HuH-7.5 (cell line): Measurements from ENCODE around the gene BZW2.
"Not testable (repeated sequence)": the region's sequence is repeated elsewhere in the genome, so short reads cannot be mapped to it uniquely, and the experiment has no call there.

Experiments used
- DNase-seq: peaks from one replicate; pipeline ENCODE4 v3.0.0; 2011; ENCODE audit warnings: low spot score

BZW2 gene

DNA sequence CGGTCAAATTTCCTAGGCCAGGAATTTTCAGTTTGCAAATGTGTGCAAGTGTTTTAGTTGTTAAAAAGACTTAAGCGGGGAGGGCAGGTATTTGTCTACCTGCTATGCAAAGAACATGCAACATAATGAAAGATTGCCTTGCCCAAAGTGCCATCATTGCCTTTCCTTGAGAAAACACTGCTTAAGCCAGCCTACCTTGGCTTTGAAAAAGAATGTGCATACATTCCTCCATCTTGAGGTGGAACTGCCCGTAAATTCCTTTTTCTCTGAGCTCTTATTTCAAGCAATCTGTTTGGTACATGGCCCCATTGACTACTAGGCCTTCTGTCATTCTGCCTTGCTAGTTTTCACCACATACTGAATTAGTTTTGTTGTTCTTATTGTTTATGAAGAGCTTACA is 29.3 kb downstream of the BZW2 start:
- DNase-seq, result no peak

DNA sequence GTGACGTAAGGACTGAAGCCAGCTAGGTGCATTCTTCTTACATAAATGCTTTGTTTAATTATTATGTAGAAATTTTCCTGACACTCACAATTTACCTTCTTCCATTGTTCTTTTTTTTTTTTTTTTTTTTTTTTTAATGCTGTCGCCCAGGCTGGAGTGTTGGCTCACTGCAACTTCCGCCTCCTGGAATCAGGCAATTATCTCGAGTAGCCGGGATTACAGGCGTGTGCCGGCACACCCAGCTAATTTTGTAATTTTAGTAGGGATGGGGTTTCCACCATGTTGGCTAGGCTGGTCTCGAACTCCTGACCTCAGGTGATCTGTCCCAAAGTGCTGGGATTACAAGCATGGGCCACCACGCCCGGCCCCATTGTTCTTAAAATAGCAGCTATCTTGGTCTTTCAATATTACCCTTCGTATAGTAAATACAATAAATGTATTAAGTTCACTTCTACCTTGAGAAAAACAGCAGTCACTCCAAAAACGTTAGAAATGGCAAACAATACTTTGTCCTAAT is 32.1 kb downstream of the BZW2 start:
- no peak for DNase-seq

DNA sequence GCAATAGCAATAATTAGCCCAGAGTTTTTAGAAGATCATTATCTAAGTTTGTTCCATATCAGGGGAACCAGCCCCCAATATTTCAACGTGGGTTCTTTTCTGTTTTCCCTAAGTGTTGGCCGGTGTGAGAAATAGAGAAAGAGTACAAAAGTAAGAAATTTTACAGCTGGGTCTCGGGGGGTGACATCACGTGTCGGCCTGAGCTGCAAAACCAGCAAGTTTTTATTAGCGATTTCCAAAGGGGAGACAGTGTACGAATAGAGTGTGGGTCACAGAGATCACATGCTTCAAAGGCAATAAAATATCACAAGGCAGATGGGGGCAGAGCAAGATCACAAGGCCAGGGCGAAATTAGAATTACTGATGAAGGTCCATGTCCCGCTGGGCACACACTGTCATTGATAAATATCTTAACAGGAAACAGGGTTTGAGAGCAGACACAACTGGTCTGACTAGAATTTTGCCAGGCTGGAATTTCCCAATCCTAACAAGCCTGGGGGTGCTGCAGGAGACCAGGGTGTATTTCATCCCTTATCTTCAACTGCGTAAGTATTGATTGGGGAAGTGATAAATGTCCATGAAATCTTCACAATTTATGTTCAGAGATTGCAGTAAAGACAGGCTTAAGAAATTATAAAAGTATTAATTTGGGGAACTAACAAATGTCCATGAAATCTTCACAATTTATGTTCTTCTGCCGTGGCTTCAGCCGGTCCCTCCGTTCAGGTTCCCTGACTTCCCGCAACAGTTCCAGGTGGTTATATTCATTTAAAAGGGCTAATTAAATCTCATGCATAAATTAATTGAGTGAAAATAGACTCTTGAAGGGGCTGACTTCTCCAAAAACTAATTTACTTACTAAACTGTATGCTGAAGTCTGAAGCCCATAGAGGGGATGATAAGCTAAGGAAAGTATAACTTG is 32.9 kb downstream of the BZW2 start:
- not testable (repeated sequence) for DNase-seq

DNA sequence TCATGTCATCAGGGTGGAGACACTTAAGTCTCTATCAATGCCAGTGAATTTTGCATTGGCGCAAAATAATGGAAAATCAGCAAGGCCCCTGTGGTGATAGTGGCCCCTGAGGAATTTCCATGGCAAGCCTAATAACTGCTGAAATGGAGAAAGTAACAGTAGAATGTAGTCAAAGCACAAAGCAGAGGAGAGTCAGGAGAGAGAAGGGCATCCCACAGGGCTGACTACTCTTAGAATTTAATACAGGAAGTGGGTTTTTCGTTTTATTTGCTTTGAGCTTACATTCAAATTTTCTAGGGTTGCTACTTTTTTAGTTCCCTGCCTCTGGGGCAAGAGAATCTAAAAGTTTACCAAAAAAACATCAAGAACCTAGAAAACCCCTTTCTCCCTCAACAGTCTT is 39.0 kb downstream of the BZW2 start:
- DNase-seq, result no peak

DNA sequence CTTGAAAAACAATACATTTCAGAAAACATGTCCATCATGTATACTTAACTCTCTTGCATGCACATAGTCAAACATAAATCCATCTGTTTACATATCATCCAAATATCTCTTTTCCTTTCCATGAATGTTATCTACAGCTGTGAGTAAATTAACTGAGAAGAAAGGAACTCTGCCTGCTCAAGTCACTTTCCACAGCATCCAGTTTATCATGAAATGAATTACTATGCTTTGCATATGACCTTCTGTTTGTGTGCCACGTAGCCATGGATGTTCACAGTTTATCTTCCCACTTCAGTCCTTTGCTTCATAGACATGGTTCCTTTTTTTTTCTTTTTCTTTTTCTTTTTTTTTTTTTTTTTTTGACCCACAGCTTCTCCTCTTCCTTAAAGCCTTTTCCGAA is 39.6 kb downstream of the BZW2 start:
- no peak for DNase-seq

DNA sequence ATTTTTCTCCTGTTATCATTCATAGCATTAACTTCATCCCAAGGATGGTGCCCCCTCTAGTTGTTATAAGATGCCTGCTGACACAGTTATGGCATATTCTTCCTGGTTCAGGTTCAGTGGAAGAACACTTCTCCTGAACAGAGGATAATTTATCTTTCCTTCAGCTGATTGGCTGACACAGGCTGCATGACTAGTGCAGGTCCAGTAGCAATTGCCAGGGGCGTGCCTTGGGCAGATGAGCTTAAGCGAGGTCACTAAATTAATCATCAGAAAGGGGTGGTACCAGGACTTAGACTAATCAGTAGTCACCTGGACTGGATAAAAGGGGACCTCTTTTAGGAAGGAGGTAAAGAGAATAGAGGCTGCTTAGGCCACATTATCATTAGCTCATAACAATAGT is 42.3 kb downstream of the BZW2 start:
- no peak for DNase-seq

DNA sequence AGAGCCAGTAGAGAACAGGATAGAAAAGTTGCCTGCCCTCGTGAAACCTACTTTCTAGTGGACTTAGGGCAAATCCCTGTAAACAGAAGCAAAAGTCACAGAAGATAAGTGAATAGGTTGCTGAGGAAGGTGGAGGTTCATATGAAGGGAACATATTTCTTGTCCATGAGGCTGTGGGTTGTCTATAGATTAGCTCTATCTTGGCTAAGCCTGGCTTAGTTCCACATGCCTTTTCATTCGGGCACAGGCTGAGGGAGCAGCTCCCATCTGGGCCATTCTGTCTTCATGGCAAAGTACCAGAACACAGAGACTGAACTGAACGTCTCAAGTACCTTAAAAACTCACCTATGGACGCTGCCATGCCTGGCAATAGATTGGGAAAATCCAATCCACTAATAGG is 45.3 kb downstream of the BZW2 start:
- no peak for DNase-seq

DNA sequence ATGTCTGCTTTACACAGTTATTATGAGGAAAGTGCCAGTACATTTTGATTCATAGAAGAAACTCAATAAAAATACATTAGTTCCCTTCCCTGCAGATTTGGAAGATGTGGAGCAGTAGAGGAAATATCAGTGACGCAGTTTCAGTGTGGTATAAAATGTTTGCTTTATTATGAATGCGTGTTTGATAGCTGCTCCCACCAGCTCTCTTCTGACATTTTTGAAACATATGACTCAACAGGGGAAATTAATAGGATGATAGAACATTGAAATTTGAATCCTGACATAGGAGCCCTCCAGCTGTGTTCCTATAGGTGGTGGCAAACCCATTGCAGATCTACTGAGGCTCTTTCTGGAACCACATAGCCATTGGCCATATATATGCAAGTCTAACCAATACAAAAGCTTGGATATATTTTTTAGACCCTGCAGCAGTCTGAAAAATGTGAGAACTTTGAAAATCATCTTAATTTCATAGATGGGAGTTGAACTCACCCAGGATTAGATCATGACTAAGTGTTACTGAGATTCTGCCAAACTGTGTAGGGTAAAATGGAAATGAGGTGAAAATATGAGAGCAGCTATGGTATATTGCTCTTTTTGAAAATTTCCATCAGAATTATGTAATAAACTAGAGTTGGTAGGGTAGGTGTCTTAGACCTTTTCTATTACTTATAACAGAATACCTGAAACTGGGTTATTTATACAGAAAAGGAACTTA is 47.8 kb downstream of the BZW2 start:
- no peak for DNase-seq

DNA sequence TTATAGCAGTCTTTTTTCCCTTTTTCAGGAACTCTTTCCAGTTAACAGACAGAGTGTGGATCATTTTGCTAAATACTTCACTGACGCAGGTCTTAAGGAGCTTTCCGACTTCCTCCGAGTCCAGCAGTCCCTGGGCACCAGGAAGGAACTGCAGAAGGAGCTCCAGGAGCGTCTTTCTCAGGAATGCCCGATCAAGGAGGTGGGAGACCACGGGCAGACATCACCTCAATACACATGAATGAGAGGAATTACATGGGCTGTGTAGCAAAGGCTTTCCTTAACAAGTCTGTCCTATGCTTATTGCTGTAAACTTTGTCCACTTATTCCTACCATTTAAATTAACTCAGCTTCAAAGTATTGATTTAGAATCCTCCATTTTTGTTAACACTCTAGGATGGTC is 48.8 kb downstream of the BZW2 start:
- DNase-seq, result no peak

DNA sequence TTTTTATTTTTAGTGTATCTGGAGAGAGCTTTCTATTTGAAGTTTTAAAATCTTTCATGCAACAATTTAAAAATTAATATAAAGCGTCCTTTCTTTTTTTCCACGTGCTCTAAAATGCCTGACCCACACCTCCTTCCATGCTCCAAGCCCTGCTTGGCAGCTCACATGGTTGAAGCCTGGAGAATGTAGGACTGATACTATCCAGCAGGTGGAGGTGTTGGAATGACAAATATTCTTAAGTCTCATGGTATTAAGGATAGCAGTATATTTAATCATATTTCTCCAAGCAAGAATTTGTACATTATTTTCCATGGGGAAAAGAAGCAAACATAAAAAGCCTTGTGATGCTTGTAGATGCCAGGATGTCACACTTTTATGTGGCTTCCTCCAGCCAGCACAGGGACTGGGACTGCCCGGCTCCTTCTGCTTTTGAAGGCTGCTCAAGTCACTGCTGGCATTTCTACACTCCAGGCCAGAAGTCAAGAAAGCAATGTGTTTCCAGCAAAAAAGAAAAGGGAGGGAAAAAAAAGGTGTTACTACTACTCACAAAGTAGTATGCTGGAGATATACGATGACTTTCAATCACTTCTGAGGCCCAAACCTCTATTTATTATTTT is 49.7 kb downstream of the BZW2 start:
- peak; percentile 25 for DNase-seq

DNA sequence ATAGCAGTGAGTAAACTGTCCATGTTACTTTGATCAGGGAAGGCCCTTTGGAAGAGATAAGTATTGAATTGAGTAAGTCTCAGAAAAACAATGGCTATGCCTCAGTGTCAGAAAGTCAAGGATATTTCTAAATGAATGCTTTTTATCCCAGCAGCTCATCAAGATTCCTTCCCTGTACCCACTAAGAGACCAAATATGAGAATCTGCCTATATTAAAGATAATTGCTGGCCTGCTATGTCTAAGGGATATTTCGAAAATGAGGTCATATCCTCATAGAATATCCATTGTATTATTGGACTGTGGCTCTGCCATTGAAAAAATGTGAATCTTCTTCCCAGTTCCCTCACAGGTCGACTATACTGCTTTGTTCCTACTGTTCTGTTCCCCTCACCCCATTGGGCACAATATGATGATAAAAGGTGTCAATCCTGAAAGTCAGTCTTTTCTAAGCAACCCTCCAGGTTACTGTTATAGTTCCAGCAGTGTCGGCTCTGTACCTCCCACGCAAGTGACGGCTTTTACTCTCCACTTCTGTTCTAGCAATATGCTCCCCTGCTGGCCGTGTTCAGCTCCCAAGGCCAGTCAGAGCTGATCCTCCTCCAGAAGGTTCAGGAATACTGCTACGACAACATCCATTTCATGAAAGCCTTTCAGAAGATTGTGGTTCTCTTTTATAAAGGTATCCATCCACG is 51.7 kb downstream of the BZW2 start:
- DNase-seq, result no peak

DNA sequence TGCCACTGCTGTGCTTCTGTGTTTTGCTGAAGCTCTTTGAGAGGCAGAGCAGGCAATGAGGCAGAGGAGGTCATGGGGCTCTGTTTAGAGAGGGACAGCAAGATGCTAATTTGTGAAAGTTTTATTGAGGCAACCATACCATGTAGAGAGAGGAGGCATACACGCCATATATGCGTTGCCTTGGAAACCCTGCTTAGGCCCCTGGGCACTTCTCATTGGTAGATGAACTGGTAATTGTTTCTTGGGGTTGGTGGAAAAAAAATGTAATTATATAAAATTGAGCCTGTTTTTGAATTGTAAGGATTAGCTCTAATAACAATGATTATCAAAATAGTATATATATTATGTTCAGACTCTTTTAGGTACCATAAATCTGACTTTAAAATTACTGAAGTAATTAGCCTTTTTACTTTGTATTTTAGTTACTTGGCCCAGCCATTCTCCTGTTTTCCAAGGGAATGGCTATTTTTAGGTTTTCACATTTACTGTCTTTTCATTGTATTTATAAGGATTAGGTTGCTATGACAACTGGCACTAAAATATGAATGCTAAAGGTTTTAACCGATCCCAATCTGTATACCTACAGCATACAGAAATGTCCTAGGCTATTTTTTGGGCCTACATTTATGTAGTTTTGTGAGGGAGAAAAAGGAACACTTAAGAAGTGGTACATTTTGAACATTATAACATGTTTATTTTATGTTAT is 52.4 kb downstream of the BZW2 start:
- DNase-seq, result no peak

DNA sequence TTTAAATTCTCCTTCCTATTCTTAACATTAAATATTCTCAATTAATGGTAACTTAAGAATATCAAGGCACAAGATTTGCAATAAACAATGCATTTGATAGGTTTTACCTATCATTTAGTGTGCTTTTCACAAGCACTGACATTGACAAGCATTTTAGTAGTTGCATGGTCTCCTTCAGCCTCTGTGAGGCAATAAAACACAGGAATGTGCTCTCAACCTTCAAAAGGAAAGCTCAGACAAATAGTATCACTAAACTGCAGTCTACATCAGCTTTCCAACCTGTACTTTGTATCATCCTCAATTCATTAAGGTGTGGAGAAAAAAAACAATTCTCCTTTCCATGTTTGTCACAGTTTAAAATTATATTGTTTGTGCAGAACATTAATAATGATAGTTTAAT is 56.5 kb downstream of the BZW2 start:
- DNase-seq, result no peak

DNA sequence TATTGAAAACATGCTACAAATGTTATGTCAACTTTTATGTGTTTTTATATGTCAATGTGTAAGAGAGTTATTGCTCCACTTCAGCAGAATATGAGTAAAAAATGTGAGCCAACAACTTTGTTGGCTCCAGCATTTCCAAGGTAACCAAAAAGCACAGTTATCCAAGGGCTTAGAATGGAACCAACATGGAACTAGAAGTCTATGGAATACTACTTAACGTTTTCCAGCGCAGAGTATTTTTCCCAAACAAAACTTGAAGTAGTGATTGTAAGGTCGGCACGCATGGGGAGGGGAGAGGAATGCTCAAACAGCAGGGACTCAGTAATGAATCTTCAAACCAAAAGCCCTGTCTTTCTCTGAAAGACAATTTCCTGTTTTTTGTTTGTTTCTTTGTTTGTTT is 62.5 kb downstream of the BZW2 start:
- DNase-seq, result no peak

DNA sequence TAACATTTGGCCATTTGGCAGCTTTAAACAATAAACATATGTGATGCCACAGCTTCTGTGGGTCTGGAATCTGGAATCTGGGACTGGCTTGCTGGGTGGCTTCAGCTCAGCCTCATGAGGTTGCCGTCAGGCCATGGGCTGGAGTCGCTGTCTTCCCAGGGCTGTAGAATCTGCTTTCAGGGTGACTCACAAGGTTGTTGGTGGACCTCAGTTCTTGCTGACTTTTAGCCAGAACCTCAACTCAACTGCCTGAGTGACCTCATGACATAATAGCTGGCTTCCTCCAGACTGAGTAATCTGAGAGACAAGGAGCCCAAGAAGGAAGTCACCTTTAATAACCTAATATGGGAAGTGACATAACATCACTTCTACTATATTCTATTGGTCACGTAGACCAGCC is 63.0 kb downstream of the BZW2 start:
- no peak for DNase-seq

DNA sequence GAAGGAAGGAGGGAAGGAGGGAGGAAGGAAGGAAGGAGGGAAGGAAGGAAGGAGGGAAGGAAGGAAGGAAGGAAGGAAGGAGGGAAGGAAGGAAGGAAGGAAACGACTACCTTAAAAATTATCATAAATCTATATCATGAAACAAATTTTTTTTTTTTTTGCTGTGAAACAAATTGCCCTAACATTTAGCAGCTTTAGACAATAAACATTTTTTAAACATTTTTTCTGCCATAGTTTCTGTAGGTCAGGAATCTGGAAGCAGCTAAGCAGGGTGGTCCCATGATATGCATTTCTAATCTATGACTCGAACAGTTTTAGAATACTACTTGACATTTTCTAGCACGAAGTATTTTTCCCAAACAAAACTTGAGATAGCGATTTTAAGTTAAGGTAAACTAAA is 64.7 kb downstream of the BZW2 start:
- DNase-seq, result no peak

DNA sequence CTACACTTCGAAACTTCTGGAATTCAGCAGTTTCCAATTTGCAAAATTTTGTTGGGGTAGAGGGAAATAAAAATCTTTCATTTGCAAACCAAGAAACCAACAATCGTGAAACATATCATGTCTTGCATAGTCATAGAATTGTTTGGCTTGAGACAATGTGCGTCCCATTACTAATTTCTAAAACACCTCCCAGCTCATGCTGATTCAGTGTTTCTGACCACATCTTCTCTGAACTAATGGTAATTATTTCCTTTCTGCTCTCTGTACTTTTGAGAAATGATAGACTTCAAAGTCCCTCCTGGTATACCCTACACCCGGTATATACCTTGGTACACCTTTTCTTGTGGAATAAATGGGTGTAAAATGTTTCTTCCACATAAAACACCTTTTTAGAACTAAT is 65.7 kb downstream of the BZW2 start:
- DNase-seq, result no peak

DNA sequence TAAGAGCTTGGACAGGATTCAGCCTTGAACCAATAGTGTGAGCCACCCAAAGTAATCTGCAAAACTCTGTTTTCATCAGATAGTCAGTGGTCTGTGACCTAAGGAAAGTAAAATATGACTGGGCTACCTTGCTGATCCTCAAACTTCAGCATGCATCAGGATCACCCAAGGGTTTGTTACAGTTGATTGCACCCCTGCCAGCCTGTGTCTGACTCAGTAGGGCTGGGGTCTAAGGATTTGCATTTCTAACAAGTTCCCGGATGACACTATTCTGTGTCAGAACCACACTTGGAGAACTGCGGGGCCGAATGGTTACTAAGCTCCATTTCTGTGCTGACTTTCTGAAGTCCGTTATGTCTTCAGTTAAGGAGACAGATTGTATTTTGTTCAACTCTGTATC is 66.9 kb downstream of the BZW2 start:
- no peak for DNase-seq

DNA sequence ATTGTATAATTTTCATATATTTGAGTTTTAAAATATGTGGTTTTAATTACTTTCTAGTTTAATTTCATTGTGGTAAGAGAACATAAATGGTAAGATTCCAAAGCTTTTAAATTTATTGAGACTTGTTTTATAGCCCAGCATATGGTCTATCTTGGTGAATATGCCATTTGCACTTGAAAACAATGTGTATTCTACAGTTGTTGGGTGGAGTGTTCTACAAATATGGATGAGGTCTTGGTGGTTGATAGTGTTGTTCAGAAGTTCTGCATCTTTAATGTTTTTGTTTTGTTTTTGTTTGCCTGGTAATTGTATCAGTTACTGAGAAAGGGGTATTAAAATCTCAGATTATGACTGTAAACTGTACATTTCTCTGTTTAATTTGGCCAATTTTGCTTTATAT is 69.9 kb downstream of the BZW2 start:
- DNase-seq, result no peak

DNA sequence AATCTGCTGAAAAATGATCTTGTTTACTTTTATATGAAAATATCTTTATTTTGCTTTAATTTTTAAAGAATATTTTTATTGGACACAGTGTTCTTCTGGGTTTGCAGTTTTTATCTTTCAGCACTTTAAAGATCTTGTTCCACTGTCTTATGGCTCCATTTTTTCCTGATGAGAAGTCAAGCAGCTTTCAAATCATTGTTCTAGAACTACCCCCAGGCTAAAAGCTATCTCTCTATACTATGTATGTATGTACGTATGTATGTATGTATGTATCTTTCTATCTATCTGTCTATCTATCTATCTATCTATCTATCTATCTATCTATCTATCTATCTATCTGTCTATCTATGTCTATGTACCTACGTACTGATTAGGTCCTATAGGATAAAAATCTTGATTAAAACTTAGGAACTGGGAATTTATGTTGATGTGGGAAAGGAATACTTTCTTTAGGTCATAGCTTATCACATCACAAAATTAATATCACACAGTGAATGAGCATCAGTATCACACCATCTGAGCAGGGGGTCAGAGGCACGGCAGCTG is 72.2 kb downstream of the BZW2 start:
- no peak for DNase-seq

DNA sequence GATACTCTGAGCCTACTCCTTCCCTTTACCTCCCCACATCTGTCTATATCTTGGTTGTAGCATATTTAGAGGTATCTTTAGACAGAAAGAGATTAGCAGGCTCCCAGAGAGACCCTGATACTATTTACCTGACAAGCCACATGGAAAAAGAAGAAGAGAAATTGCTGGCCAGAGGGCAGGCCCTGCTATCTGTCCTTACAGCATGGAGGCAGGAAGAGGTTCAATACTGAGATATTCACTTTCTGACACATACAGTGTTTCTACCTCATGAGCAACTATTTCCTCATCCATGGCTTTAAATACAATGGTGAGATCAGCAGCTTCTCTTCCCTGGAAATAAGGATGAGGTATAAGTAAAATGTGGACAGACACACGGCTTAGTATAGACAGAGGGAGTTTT is 73.7 kb downstream of the BZW2 start:
- no peak for DNase-seq
